HG03045 (cell line): ENCODE results near the gene PTK6.

Experiments
- ATAC-seq: cut with Tn5 transposase; IDR thresholded peaks from one replicate; pipeline ENCODE4 v1.9.1; 2021; ENCODE audit warnings: mild to moderate bottlenecking, moderate library complexity; ENCODE audit not compliant: unreplicated experiment

PTK6 gene

GRCh38 chr20:63532449-63532971 lies 4.7 kb downstream of the PTK6 start:
- ATAC-seq, result no peak

DNA sequence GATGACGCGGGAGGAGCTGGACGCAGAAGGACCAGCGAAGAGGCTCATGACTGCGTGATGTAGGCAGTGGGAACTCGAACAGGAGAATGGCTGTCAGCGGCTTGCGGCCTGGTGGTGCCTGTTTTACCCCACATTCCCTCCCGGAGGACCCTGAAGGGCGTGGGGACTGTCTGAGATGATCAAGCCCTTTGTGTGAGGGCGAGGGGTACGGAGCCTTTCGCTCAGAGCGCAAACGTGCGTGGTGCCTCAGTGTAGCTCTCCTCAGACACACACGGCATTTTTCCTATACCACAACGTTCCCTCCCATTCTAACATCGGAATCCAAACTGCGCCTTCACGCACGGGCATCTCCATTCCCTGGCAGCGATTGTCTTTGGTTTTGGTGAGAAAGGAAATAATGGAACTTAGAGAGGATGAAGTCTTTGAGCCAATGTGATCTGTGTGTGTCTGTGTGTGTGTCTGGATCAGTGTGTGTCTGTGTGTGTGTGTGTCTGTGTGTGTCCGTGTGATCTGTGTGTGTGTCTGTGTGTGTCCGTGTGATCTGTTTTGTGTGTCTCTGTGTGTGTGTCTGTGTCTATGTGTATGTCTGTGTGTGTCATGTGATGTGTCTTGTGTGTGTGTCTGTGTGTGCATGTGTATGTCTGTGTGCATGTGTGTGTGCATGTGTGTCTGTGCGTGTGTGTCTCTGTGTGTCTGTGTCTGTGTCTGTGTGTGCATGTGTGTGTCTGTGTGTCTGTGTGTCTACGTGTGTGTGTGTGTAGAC lies 5.3 kb downstream of the PTK6 start:
- no peak for ATAC-seq

DNA sequence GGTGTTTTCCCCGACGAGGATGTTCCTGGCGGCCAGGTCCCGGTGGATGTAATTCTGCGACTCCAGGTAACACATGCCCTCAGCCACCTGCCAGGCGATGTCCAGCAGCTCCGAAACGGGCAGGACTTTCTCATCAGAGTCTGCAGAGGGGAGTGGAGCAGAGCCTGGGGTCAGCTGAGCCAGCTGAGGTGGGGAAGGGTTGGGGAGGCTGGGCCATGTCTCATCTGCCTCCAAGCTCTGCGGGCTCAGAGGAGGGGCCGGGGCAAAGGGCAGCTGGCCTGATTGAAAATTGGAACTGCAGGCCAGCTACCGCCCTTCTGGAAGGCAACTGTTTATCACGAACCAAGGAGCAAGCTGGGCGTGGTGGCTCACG lies 6.4 kb downstream of the PTK6 start:
- ATAC-seq, result no peak

GRCh38 chr20:63529861-63530787 lies 7.1 kb downstream of the PTK6 start:
- ATAC-seq, result no peak

- no peak for ATAC-seq
Observed at GRCh38 chr20:63529180-63529860, 7.9 kb downstream of the PTK6 start.

DNA sequence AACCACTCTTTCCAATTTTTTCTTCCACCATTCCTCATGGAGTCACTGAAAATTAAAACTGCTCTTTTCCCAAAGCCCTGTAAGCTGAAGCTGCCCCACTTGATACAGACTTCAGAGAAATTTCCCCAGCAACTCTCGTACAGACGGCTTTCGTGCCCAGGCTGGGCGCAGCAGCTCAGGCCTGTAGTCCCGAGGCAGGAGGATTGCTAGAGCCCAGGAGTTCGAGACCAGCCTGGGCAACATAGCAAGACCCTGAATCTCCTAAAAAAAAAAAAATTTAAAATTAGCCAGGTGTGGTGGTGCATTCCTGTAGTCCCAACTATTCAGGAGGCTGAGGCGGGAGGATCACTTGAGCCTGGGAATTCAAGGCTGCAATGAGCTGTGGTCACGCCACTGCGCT lies 10.0 kb downstream of the PTK6 start:
- no peak for ATAC-seq

DNA sequence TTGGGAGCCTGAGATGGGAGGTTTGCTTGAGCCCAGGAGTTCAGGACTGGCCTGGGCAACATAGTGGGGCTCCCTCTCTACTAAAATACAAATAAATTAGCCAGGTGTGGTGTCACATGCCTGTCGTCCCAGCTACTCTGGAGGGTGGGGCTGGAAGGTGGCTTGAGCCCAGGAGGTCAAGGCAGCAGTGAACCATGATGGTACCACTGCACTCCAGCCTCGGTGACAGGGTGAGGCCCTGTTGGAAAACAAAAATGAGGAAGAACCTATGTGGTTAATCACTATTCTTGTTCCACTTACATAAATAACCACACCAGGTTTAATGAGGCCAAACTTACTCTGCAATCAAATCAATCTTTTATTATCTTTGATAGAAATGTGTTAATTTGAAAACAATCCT lies 11.2 kb downstream of the PTK6 start:
- ATAC-seq, result no peak

GRCh38 chr20:63525185-63525584 lies 12.0 kb downstream of the PTK6 start:
- ATAC-seq, result no peak

DNA sequence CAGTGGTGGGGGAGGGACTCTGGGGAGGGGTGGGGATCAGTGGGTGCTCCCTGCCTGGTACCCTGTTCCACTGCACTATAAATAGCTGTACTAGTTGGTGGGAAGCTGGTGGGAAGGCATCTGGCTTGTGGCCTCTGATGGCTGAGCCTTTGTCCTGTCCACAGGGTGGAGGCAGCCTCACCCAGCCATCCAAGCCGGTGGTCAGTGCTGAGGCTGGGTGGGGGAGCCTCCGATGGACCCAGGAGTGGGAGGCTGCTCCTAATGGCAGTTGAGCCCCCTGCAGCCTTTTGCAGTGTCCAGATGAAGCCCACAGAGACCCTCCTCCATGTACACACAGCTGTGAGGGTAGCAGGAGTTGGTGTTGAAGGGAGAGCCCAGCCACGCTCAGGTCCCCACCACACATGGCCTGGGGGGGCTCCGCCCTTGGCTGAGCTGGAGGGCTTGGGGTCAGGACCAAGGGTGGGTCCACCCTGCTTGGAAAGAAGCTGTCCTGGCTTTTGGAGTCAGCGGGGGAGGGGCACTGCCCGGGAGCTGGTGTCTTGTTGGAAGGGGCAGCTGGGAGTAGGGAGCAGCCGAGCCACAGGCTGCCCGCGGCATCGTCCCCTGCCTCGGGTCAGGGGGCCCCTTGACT lies 14.1 kb downstream of the PTK6 start:
- ATAC-seq, result no peak

DNA sequence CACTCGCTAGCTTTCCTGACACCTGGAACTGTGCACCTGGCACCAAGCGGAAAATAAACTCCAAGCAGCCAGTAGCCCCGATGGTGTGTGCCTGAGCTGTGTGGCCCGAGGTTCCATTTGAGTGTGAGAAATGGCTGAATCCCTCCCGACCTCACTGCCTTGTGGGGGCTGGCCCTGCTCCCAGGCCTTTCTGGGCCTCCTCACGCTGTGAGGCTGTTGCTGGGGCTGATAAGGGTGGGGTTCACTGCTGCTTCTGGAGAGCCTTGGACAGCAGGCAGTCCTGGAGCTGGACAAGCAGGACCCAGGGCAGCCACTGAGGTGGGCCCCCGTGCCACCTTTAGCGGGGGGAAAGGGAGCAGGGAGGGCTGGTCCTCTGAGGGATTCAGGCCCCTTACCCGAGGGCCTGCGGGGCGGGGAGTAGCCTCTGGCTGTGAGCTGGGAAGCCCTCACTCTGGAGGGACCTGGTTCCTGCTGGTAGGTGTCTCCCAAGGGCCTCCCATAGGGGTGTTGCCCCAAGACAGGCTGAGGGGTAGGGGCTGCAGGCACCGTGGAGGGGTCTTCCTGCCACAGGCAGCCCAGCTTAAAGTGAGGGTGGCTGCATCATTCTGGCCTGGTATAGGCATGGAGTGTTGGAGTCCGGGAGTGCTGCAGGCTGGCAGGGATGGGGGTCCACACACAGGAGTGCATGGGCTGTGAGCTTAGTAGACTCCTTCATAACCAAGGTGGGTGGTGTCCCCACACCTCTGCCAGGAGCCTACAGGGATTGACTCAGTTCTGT lies 14.9 kb downstream of the PTK6 start:
- no peak for ATAC-seq

DNA sequence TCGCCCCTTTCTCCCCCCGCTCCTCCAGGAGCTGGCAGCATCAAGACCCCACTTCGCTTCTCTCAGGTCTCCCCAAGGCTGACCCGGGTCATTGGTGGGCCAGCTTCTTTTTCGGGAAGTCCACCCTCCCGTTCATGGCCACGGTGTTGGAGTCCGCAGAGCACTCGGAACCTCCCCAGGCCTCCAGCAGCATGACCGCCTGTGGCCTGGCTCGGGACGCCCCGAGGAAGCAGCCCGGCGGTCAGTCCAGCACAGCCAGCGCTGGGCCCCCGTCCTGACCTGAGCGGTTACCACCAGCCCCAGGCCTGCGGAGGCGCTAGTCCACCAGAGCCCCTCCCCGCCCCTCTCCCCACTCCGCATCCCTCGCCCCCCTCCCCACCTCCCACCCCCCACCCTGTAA lies 15.6 kb downstream of the PTK6 start:
- no peak for ATAC-seq

DNA sequence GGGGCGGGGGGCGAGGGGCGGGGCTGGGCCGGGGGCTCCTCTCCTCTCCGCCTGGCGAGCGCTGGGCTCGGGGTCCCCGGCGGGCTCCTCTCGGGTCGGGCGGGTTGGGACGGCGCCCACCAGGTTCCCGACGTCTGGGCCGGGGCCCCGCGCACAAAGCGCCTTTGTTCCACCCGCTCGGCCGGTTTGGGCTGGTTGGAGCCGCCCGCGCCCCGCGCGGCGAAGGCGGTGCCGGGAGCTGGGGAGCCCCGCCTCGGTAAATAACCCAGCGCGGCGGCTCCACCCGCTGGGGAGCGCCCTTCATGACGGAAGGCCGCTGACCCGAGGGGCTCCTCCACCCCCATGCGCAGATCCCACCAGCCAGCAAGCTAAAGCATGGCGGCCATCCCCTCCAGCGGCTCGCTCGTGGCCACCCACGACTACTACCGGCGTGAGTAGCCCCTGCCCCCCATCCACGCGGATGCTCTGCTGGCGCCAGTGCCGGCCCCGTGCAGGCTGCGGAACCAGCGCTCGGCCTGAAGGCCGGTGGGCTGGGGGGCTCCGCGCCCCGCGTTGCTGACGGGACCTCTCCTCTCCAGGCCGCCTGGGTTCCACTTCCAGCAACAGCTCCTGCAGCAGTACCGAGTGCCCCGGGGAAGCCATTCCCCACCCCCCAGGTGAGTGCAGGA lies 16.1 kb downstream of the PTK6 start:
- peak; percentile 34 for ATAC-seq

DNA sequence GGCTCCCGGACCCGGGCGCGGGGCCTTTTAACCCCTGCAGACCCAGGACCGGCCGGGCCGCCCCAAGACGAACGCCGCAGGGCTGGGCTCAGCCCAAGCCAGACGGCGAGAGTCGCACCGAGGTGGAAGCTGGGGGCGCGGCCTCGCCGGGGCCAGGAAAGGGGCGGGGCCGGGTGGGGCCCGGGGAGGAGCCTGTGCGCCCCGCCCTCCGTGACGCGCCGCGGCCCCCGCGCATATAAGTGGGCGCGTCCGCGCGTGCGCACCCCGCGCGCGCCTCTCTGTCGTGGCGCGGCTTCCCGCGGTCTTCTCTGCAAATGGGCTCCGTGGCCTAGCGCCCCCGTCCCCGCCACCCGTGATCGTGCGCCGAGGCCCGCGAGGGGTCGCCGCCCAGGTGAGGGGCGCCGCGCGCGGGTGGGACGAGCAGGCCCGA lies 16.7 kb downstream of the PTK6 start, which contains the start of gene PPDPF:
Gene PPDPF, plus strand, starts transcription at position 262 of the 430 bp plus-strand sequence. CDS start 544 bp downstream, outside the sequence.
- ATAC-seq, result peak; percentile 62

DNA sequence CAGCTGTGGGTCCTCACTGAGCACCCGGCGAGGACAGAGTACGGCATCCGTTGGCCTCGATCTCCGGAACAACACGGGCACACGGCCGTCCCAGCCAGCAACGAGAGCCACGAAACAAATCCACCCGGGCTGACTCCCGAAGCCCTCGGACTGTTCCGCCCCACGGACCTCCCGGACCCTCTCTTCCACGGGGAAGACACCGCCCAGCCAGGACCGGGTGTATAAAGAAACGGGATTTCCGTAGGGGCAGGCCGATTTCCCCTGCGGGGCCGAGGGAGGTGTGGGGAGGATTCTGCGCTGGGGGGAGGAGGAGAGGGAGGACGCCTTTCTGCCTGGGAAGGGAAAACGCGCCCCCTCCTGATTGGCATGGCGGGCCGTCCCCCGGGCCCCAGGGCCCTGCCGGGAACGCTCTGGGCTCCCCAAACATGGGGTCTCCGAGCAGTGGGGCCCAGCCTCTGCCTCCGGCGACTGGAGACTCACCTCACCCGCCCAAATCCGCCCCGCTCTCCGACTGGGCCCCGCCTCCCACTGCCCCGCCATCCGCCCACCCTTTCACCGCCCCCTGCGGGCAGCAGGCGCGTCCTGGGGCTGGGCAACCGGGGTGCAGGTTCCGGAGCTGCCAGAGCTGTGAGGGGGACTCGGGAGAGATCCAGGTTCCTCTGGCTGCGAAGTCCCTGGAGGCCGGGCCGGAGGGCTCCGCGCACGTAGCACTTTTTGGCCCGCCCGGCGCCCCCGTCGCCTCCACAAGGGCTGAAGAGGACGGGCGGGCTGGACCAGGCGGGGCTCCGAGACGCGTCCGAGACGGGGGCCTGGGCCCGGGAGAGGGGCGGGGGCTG lies 17.3 kb downstream of the PTK6 start:
- ATAC-seq, result peak; percentile 37

DNA sequence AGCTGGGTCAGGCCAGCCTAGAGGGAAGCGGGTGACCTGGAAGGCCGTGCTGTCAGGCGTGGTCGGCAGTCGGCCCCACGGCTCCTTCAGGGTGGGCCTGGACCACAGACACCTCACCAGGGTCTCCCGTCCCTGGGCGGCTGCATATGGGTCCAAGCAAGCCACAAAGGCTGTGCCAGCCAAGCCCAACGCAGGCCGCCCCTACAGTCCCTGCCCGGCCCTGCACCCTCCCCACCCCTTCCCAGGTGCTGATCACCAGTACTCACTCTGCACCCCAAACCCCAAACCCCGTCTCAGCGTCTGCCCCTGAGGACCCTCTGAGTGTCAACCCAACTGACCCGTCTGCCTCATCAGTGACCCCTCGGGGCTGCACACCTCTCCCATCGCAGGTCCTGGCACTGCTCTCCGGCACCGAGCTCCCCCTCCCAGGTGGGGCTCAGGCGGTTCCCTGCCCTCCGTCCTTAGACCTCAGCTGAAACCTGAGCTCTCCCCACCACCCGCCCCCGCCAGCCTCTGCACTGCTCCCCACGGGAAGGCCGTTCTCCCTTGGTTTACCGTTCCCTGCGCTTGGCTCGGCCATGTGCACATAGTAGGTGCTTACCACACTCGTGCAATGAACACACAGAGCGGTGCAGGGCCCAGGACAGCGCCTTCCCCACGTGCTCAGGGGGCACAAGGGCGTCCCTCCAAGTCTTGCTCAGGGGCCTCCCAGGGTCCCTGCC lies 18.1 kb downstream of the PTK6 start:
- no peak for ATAC-seq

- ATAC-seq, result no peak
Observed at GRCh38 chr20:63518351-63518861, 18.8 kb downstream of the PTK6 start.
